GM12891 (cell line): ENCODE results near the gene CCDC33.

ENCODE experiments used
- DNase-seq: peaks from one replicate; pipeline ENCODE4 v3.0.0; 2011; ENCODE audit warnings: low spot score; ENCODE audit not compliant: insufficient read length
- FAIRE-seq: peaks from 2 replicates; lab custom pipeline; 2011; peaks lifted over from hg19 to GRCh38; lab: Jason Lieb, UNC
- PAX5 ChIP-seq: IDR thresholded peaks from 2 replicates; pipeline ENCODE4 v1.6.1; 2011; ENCODE audit warnings: low read length, moderate library complexity, mild to moderate bottlenecking; ENCODE audit not compliant: insufficient read depth, severe bottlenecking
- POLR2A ChIP-seq: IDR thresholded peaks from 2 replicates; pipeline ENCODE4 v1.6.1; 2011; ENCODE audit warnings: low read depth, low read length, control low read depth
- POLR2AphosphoS5 ChIP-seq: IDR thresholded peaks from 2 replicates; pipeline ENCODE4 v1.6.1; 2011; ENCODE audit warnings: low read depth, low read length, control low read depth
- POU2F2 ChIP-seq: IDR thresholded peaks from 2 replicates; pipeline ENCODE4 v1.6.1; 2011; ENCODE audit warnings: low read depth, mild to moderate bottlenecking, control low read depth, low read length, moderate library complexity
- SPI1 ChIP-seq: IDR thresholded peaks from 2 replicates; pipeline ENCODE4 v1.6.1; 2011; ENCODE audit warnings: low read depth, low read length, control low read depth
- TAF1 ChIP-seq: IDR thresholded peaks from 2 replicates; pipeline ENCODE4 v1.6.1; 2011; ENCODE audit warnings: low read depth, low read length, control low read depth

Gene CCDC33

GRCh38 chr15:74336061-74337005 lies 100.2 kb downstream of the CCDC33 start:
- FAIRE-seq (no peak), DNase-seq (no peak)
- TF ChIP-seq POLR2AphosphoS5 (no peak), PAX5 (no peak), POU2F2 (no peak)

GRCh38 chr15:74337146-74337545 lies 101.0 kb downstream of the CCDC33 start:
- TF ChIP-seq POLR2AphosphoS5: no peak
- no peak for TF ChIP-seq SPI1
- no peak for TF ChIP-seq POU2F2
- no peak for TF ChIP-seq TAF1
- DNase-seq (no peak), FAIRE-seq (no peak)

DNA sequence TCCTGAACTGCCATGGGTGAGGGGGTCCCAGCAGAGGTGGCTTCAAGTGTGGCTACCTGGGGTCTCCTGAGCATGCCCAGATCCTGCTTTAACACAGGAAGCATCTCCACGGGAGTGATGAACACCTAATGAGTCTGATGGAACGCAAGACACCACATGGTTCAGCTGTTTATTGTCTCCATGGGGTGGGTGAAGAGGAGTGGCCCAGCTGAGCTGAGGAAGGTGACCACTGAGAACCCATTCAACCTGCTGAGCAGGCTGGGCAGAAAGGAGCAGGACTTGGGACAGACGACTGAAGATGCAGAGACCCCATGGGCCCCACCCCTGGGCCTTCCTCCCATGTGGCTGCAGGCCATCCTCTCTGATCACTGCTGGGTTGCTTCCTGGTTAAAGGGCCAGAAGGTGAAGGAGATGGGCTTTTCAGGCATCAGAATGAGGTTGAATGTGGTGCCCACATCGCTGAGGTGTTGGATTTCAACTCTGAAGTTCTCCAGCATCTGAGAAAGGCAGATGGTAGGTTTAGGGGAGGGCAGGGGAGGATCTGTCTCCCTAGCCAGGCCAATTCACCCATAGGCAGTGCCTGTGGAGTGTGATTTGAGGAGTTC lies 101.6 kb downstream of the CCDC33 start:
- TF ChIP-seq SPI1: no peak
- no peak for TF ChIP-seq TAF1
- no peak for TF ChIP-seq POU2F2
- no peak for TF ChIP-seq POLR2A
- TF ChIP-seq POLR2AphosphoS5: no peak
- TF ChIP-seq PAX5: no peak
- no peak for DNase-seq
- FAIRE-seq: no peak

DNA sequence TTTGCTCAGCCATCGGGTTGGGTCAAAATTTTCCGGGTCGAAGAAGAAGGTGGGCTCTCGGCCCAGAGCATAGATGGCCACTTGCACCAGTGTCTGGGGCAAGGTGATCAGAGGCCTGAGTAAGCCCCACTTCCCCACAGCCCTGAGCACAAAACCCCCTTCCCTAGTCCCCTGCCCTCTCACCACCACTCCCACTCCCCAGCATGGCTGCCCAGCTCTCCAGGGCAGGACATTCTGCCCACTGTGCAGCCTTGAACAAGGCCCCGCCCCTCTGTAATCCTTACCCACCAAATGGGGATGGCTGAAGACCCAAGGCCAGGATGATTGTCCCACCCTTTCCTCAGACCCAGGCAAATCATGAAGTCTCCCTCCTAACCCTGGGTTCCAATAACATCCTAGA lies 102.5 kb downstream of the CCDC33 start:
- FAIRE-seq: no peak
- TF ChIP-seq POLR2A (no peak), POLR2AphosphoS5 (no peak)
- DNase-seq: no peak

DNA sequence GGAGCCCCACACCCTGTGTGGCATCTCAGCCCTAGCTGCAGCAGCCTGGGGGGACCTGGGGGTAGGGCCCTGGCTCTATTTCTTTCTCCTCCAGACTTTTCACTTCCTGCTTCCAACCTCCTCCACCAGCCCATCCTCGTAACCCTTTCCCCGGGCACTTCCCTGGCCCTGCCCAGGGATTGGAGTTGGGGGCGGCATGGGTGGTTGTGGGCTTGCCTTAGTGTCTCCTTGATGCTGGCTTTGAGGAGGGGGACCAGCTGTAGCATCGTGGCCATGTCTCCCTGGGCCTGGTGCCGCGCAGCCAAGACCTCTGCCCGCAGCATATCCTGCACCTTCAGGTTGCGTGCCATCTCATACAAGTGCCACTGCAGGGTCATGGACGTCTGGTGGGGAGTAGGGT lies 103.2 kb downstream of the CCDC33 start:
- no peak for FAIRE-seq

GRCh38 chr15:74340150-74340549 lies 104.0 kb downstream of the CCDC33 start:
- no peak for TF ChIP-seq POU2F2
- no peak for TF ChIP-seq POLR2AphosphoS5
- TF ChIP-seq POLR2A: no peak
- no peak for TF ChIP-seq TAF1
- TF ChIP-seq PAX5: no peak
- TF ChIP-seq SPI1: no peak
- no peak for FAIRE-seq
- DNase-seq: no peak

More for the DNA sequence above, 103.2 kb downstream of the CCDC33 start:
- TF ChIP-seq POLR2AphosphoS5 (no peak), SPI1 (no peak), POLR2A (no peak), POU2F2 (no peak), PAX5 (no peak), TAF1 (no peak)
- no peak for DNase-seq

DNA sequence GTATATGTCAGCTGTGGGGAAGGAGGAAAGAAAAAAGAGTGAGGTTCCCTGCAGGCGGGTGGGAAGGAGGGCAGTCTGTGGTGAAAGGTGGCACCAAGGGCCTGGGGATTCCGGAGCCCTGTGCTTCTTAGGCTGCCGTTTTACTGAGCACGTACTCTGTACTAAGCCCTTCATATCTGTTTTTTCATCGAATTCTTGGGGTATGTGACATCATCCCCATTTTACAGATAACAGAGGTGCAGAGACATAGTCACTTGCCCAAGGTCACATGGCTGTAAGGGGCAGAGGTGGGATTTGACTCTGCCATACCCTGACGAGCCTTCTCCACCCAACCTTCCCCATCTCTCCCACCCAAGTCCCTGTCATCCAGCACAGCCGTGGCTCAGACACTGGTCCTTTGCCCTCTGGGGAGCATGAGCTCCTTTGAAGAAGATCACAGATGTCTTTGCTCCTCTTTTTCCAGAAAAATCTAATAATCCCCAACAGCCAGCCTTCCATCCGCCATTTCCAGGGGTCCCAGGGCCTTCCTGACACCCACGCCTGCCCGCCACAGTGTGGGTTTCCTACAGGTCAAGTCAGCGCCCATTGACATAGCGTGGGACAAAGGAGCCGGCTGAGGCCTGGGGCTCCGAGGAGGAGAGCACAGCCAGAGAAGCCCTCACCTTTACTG lies 107.1 kb downstream of the CCDC33 start:
- no peak for TF ChIP-seq TAF1
- no peak for TF ChIP-seq POLR2A
- TF ChIP-seq SPI1: no peak
- TF ChIP-seq PAX5: no peak
- TF ChIP-seq POLR2AphosphoS5: no peak
- no peak for TF ChIP-seq POU2F2
- no peak for FAIRE-seq

GRCh38 chr15:74343797-74344127 lies 107.6 kb downstream of the CCDC33 start:
- DNase-seq (no peak), FAIRE-seq (no peak)
- TF ChIP-seq PAX5 (no peak), POU2F2 (no peak), POLR2A (no peak), SPI1 (no peak), TAF1 (no peak), POLR2AphosphoS5 (no peak)

More for the DNA sequence above, 107.1 kb downstream of the CCDC33 start:
- DNase-seq: no peak

DNA sequence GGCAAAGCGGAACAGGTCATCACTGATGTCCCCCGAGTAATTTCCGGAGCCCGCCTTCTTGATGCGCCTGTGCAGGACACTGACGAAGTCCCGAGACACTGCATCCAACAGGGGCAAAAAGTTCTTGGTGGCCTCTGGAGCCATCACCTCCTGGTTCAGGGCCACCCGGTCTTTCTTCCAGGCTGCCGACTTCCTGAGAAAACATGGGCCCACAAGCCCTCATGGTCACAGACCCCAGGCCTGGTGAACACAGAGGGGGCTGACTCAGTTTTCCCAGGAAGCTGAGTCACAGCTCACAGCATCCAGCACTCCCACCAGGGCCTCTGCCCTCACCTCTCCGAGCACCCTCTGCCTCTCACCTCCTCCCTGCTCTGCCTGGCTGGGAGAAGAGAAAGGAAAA lies 108.9 kb downstream of the CCDC33 start:
- no peak for FAIRE-seq
- DNase-seq: no peak
- TF ChIP-seq TAF1 (no peak), POLR2AphosphoS5 (no peak), POU2F2 (no peak), SPI1 (no peak), POLR2A (no peak), PAX5 (no peak)
